Measurements from ENCODE around the gene COG3.
"Not testable (repeated sequence)": the region's sequence is repeated elsewhere in the genome, so short reads cannot be mapped to it uniquely, and the experiment has no call there.

Gene COG3, protein sequence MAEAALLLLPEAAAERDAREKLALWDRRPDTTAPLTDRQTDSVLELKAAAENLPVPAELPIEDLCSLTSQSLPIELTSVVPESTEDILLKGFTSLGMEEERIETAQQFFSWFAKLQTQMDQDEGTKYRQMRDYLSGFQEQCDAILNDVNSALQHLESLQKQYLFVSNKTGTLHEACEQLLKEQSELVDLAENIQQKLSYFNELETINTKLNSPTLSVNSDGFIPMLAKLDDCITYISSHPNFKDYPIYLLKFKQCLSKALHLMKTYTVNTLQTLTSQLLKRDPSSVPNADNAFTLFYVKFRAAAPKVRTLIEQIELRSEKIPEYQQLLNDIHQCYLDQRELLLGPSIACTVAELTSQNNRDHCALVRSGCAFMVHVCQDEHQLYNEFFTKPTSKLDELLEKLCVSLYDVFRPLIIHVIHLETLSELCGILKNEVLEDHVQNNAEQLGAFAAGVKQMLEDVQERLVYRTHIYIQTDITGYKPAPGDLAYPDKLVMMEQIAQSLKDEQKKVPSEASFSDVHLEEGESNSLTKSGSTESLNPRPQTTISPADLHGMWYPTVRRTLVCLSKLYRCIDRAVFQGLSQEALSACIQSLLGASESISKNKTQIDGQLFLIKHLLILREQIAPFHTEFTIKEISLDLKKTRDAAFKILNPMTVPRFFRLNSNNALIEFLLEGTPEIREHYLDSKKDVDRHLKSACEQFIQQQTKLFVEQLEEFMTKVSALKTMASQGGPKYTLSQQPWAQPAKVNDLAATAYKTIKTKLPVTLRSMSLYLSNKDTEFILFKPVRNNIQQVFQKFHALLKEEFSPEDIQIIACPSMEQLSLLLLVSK

DNA sequence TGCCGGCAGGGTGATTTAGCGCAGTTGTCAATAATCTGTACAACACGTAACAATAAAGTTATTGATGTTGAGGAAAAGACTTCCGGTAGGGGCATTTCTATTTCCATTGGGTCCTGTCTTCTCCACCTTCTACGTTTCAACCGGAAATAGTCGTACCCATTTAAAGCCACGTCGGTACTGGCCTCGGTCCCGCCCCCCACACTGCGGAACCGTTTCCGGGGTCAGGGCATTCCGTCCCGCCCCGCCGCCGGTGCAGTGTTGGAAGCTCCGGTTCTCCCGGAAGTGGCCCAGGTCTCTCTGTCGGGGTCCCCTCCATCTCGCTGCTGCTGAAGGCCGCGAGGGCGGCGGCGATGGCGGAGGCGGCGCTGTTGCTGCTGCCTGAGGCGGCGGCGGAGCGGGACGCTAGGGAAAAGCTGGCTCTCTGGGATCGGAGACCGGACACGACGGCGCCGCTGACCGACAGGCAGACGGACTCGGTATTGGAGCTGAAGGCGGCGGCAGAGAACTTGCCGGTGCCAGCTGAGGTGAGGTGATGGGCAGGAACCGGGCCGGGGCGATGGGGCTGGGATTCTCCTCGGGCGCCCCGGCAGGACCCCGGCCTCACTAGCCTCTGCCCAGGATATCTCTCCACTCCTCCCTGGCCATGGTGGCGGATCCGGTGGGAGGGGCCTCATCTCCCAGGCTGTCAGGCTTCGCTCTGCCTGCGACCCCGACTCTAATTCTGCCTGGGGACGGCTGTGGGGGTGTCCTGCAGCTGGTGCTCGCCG, at the start of gene COG3:
Gene COG3 (plus strand): TSS at position 253 of the 767 bp plus-strand sequence. CDS start 98 bp downstream, at position 351.
- DNase-seq = peak; percentile 89

DNA sequence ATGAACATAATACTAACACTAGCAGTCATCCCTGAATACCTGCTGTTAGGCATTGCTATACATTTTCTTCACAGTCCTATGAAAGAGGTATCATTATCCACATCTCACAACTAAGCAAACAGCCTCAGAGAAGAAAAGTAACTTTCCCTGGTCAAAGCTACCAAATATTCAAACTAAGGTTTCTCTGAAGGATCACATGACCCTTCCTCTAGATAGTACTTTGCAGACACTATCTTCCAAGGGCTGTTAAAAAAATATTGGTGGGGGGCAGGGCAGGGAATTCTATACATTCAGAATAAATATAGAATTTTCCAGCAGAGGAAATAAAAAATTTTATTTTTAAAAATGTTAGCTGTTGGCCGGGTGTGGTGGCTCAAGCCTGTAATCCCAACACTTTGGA, 49.6 kb upstream of the COG3 start:
- no peak for DNase-seq

DNA sequence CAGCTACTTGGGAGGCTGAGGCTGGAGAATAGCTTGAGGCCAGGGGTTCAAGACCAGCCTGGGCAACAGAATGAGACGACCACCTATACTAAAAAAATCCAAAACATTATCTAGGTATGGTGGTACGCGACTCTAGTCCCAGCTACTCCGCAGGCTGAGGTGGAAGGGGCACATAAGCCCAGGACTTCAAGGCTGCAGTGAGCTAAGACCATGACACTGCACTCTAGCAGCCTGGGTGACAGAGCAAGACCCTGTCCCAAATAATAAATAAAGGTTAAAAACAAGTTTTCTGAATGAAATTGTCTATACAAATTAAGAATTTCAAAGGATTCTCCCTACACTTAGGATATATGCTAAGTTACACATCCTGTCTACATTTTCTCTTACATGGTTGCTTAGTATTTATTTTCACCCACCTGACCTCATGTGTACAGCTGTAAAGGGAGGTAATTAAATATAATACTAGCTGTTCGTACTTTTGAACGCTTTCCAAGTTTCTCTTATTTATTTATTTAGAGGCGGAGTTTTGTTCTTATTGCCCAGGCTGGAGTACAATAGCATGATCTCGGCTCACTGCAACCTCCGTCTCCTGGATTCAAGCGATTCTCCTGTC, 48.1 kb upstream of the COG3 start:
- DNase-seq = no peak

DNA sequence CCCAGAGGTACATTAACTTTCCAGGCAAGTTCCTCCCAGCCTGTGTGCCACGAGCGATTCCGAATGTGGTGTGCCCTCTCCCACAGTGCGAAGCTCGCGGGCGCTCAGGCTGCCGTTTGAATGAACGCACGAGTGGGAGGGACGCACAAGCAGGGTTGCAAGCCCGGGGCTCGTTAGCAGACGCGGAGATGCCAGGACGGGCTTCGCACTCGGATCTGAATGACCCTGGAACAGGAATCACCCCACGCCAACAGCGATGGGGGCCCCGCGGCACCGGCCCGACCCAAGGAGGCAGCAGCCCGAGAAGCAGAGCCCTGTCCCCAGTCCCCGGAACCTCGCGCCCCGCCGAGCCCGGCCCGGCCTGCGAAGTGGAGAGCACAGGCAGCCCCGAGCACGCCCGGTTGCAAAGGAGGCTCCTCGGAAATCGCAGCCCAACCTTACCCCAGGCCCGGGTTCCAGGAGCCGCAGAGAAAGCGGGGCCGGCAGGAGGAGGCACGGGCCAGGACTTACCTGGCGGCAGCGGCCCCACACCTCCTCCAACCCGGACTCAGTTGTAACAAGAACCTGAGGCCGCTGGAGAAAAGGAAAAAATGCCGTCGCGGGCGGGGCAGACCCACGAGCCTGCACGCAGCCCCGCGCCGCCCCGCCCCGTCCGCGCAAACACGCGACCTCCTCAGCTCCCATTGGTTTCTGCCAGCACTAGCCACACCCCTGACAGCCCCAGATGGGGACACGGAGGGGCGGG, 46.8 kb upstream of the COG3 start, which contains the start of gene SLC25A30:
Gene SLC25A30 (minus strand): TSS at position 584 of the 745 bp plus-strand sequence. CDS start 6,948 bp downstream, outside the sequence.
- DNase-seq = peak; percentile 83

DNA sequence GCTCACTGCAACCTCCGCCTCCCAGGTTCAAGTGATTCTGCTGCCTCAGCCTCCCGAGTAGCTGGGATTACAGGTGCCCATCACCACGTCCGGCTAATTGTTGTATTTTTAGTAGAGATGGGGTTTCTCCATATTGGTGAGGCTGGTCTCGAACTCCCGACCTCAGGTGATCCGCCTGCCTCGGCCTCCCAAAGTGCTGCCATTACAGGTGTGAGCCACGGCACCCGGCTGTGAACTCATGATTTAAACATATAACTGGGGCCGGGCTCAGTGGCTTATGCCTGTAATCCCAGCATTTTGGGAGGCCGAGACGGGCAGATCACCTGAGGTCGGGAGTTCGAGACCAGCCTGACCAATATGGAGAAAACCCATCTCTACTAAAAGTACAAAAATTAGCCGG, 45.4 kb upstream of the COG3 start:
- not testable (repeated sequence) for DNase-seq

DNA sequence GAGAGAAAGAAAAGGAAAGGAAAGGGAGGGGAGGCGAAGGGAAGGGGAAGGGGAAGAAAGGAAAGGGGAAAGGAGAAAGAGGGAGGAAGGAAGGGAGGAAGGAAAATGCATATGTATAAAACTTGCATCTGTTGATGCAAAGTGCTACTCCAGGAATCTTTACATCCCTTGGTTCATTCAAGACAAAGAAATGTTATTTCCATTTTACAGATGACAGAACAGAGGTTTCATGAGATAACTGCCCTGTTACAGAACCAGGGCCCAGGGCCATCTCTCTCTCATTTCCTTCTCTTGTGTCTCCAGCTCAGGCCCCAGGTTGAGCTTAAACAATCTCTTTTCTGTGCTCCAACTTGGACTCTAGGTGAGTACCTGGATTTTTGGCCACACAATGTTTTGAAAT, 44.8 kb upstream of the COG3 start:
- no peak for DNase-seq

DNA sequence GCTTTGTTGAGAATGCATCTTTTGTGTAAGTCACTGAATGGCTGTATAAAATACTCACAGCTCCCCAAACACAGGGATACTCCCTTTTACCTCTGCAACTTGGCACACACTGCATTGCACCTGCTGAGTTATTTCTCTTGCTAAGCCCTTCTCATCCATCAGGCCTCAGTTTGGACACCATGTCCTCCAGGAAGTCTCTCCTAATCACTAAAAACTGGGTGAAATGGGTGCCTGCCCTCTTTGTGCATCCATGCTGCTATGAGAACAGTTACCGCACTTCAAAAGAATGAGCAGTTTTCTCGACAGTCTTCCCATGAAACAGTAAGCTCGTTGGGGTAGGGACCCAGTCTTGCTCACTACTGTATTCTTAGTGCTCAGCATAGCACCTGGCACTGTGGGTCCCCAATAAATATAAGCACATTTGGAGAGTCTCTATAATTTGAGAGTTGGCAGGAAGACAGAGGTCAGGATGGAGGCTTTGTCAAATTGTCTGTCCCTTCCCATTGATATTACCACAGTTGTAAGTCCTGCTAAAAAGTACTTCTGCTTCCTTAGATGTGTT, 41.9 kb upstream of the COG3 start:
- DNase-seq = no peak

DNA sequence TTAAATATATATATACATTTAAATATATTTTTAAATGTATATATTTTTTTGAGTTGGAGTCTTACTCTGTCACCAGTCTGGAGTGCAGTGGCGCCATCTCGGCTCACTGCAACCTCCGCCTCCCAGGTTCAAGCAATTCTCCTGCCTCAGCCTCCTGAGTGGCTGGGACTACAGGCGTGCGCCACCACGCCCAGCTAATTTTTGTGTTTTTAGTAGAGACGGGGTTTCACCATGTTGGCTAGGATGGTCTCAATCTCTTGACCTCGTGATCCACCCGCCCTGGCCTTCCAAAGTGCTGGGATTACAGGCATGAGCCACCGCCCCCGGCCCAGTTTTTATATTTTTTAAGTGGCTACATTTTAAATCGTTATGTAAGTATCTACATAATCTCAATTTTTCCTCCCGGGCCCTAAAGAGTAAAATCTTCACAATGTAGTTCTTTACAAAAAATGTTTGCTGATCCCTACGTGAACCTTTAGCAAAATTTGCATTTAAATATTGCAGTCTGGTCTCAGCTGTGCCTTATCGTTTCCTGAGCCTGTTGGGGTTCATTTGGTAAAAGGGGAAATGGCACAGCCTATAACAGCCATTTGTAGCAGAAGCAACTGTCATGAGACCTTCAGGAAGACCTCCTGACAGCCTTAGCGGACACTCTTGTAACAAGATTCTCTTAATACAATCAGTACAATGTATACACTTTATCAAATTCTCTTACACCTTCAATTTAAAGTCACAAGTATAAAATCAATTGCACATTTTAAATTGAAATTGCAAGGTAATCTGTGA, 38.5 kb upstream of the COG3 start:
- not testable (repeated sequence) for DNase-seq

DNA sequence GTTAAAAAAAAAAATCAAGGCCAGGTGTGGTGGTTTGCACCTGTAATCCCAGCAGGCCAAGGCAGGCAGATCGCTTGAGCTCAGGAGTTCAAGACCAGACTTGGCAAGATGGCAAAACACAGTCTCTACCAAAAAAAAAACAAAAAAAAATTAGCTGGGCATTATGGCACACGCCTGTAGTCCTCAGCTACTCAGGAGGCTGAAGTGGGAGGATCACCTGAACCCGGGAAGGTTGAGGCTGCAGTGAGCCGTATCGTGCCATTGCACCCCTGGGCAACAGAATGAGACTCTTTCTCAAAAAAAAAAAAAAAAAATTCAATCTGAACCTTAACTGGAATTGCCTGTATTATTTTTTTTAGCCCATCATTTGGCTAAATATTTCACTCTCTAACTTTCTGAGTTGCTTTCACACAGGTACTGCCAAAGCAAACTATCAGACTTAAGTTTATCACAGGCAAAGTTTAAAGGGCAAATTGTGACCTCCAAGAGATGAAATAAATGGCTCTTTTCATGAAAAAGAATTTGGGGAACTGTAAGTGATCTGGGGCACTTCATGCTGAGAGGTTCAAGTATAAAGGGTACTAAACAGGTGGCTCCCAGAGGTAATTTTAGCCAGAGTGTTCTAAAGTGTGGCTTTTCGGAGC, 31.9 kb upstream of the COG3 start:
- no peak for DNase-seq

DNA sequence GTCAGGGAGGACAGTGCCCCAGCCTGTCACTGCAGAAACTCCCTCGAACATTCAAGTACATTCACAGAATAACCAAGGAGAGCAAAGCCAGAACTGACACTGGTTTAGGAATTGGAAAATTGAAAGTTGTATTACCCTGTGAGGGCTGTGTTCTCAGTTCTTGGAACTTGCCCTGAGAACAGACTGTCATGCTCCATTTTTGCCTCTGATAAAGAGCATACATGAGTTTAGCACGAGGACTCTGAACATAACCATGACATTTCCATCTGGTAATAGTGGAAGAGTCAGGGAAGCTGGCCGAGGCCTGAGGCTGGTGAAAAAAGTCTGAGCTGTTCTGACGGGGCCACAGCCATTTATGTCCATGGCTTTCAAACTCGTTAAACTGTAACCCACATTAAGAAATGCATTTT, 31.4 kb upstream of the COG3 start:
- DNase-seq = no peak

DNA sequence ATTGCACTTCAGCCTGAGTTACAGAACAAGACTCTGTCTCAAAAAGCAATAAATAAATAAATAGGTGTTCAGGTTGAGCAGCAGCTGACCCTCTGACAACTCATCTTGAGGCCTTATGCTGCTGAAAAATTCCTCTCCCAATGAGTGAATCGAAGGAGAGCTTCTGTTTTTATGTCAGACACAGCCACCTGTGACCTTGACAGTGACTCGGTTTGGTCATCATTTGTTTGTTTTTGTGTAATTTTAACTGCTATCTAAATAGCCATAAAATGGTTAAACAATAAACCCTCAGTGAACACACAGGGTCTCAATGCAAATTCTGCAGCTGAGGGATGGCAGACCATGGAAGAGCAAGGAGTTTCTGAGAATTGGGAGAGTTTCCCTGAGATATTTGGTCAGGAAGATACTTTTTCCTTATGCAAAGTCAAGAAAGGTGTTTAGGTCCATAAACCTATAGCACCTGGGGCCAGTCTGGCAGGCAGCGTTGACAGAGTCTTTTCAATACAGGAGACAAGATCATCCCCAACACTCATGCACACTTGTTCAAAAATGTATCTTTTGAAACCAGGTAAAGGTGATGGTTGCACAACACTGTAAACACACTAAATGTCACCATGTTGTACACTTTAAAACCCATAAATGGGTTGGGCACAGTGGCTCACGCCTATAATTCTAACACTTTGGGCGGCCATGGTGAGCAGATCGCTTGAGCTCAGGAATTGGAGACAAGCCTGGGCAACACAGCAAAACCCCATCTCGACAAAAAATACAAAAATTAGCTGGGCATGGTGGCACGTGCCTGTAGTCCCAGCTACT, 30.0 kb upstream of the COG3 start:
- no peak for DNase-seq

DNA sequence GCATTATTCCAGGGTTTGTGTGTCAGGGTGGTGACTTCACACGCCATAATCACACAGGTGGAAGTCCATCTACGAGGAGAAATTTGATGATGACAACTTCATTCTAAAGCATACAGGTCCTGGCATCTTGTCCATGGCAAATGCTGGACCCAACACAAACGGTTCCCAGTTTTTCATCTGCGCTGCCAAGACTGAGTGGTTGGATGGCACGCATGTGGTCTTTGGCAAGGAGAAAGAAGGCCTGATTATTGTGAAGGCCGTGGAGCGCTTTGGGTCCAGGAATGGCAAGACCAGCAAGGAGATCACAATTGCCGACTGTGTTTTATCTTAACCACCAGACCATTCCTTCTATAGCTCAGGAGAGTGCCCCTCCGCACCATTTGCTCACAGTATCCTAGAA, 28.4 kb upstream of the COG3 start:
- DNase-seq = no peak

DNA sequence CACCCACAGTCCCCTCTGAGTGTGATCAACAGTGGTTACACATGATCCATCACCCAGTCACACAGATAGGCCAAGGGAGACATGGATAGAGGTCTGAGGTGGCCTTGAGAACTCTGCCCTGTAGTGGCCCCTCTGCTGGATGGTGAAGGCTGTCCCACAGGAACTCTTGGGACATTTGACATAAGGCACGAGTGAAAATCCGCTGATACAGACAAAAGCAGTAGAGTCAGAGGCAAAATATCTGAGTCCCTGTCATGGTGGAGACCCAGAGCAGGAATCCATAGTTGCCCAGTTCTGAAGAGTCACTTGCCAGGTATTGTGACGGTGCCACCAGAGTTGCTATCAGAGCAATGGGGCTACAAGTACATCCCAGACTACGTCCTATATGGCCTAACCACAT, 27.8 kb upstream of the COG3 start:
- DNase-seq = no peak

DNA sequence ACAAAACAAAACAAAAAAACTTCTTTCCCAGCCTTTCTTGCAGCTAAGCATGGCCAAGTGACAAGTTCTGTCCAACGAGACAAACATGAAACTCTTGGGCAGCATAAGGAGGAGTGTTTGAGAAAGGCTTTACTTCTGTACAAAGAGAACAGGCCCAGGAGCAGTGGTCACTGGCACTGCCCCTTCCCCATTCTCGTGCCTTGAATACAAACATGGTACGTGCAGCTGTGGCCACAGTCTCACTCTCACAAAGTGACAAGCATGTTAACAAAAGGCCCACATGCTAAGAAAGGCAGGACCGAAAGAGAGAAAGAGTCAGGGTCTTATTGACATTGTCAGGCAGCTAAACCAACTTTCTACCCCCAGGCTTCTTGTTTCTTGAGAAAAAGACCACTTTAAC, 26.8 kb upstream of the COG3 start:
- no peak for DNase-seq

DNA sequence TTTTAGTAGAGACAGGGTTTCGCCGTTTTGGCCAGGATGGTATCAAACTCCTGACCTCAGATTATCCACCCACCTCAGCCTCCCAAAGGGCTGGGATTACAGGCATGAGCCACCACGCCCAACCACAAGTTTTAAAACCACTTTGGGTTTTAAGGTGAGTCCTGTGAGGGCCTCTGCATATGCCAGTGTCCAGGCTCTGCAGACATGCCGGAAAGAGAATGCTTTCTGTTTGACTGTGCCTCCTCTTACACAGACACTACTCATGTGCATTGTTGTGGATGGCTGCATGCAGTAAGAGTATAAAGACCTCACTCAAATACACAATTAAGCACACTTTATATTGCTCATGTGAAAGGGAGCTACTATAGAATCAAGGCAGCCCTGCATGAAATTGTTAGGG, 25.7 kb upstream of the COG3 start:
- no peak for DNase-seq

DNA sequence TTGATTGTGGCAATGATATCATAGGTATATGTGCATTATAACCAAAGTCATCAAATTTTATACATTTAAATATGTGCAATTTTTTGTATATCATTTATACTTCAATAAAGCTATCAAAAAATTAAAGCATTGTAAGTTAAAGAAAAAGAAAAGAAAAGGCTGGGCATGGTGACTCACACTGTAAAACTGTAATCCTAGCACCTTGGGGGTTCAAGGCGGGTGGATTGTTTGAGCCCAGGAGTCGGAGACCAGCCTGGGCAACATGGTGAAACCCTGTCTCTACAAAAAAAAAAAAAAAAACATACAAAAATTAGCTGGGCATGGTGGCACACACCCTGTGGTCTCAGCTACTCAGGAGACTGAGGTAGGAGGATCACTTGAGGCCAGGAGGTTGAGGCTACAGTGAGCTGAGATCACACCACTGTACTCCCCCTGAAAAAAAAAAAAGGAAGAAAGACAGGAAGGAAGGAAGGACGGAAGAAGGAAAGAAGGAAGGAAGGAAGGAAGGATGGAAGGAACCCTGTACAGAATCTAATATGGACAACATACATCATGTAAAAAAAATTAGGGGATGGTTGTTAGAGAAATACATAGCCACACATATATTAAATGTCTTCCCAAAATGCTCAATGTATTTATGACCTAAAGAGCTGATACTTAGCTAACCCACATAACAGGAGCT, 24.8 kb upstream of the COG3 start:
- no peak for DNase-seq

DNA sequence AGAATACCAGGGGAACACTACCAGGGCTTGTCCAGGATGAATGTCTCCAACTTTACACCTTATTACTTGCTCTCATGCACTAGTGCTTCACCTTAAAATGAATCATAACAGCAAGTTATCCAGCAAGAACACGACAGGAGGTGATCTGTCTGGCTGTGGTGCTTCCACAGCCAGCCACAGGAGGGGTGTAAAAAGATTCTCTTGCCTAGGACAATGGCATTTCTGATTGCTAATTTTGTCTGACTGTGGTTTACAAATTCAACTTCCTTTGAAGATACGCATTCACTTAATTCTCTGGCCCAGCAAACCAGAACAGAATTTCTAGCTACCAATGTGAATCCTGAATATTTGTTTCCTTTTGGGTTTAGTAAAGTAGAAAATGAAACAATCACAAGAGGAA, 23.1 kb upstream of the COG3 start:
- no peak for DNase-seq

DNA sequence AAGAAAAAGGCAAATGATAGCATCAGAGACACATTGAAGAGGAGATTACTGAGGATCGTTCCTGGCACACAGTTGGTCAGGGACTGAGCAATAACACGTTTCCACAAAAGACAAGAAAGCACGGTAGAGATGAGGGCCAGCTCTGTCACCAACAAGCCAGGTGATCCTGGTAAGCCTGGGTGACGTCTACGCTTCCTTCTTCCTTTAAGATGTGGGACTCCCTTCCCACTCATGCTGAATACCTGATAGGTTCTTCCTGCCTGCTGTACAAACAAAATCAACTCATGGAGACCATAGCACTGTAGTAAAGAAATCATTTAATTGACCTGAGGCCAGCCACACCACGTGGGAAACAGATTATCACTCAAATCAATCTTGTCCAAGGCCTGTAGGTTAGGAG, 19.7 kb upstream of the COG3 start:
- DNase-seq = no peak

DNA sequence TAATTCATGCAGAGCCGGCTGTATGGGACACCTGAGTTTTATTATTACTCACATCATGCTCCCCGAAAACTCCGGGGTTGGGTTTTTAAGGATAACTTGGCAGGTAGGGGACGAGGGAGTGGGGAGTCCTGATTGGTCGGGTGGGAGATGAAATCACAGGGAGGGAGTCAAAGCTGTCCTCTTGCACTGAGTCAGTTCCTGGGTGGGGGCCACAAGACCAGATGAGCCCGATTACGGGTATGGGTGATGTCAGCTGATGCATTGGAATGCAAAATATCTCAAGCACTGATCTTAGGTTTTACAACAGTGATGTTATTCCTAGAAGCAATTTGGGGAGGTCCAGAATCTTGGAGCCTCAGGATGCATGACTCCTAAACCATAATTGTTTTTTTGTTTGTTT, 18.6 kb upstream of the COG3 start:
- no peak for DNase-seq

Measured in activated CD4-positive, alpha-beta T cell treated with anti-CD3 and anti-CD28 coated beads for 1 hour (primary cell).